Pulmonary artery endothelial cell (primary cell): ENCODE measurements around the gene USP36. TPM values are rescaled to one million over a fixed set of nuclear protein-coding genes. Genes with fewer than 3 reads are reported as not detected.

Experiments
- DNase-seq: peaks from one replicate; pipeline ENCODE4 v3.0.0-alpha.2; 2011; ENCODE audit warnings: low read depth, low spot score
- total RNA-seq: library from RNA; depleted of rRNA; stranded (reverse); fragments of >200 nt; gene quantifications from 2 replicates; pipeline ENCODE4 v1.2.3, GENCODE V29; 2014

USP36 gene
- total RNA-seq, 1 donor from 2014 or later = 18.9 TPM

- DNase-seq = no peak
Observed at GRCh38 chr17:78839235-78839761, 1.3 kb downstream of the USP36 start.

- no peak for DNase-seq
Observed at GRCh38 chr17:78838574-78839005, 2.0 kb downstream of the USP36 start.

- no peak for DNase-seq
Observed at GRCh38 chr17:78836420-78837021, 4.1 kb downstream of the USP36 start.

GRCh38 chr17:78834571-78834970 lies 6.0 kb downstream of the USP36 start:
- no peak for DNase-seq

GRCh38 chr17:78832541-78832810 lies 8.1 kb downstream of the USP36 start:
- no peak for DNase-seq

GRCh38 chr17:78831688-78832540 lies 8.7 kb downstream of the USP36 start:
- no peak for DNase-seq

GRCh38 chr17:78829477-78829876 lies 11.1 kb downstream of the USP36 start:
- DNase-seq = no peak

GRCh38 chr17:78828470-78829185 lies 12.0 kb downstream of the USP36 start:
- no peak for DNase-seq

- no peak for DNase-seq
Observed at GRCh38 chr17:78826836-78827509, 13.6 kb downstream of the USP36 start.

GRCh38 chr17:78826421-78826820 lies 14.2 kb downstream of the USP36 start:
- no peak for DNase-seq

GRCh38 chr17:78825696-78826095 lies 14.9 kb downstream of the USP36 start:
- no peak for DNase-seq

GRCh38 chr17:78824240-78824639 lies 16.4 kb downstream of the USP36 start:
- no peak for DNase-seq

- DNase-seq = no peak
Observed at GRCh38 chr17:78823282-78824046, 17.1 kb downstream of the USP36 start.

- DNase-seq = no peak
Observed at GRCh38 chr17:78822552-78822951, 18.1 kb downstream of the USP36 start.

GRCh38 chr17:78821961-78822360 lies 18.7 kb downstream of the USP36 start:
- no peak for DNase-seq

GRCh38 chr17:78820841-78821240 lies 19.8 kb downstream of the USP36 start:
- DNase-seq = no peak

GRCh38 chr17:78819806-78820792 lies 20.5 kb downstream of the USP36 start:
- DNase-seq = no peak

GRCh38 chr17:78819402-78819801 lies 21.2 kb downstream of the USP36 start:
- DNase-seq = no peak

- peak; percentile 84 for DNase-seq
Observed at GRCh38 chr17:78818932-78819331, 21.7 kb downstream of the USP36 start.
